WI38 (cell line): ENCODE data around the gene ACSBG1.

ENCODE experiments used
- H3K4me3 ChIP-seq: 2 replicates; pipeline ENCODE4 v1.5.1; 2011; ENCODE audit warnings: low read depth, mild to moderate bottlenecking, control low read depth, low read length
- TF ChIP-seq, protein P1 (sequence below): IDR thresholded peaks from 2 replicates; pipeline ENCODE4 v1.5.1; 2012; ENCODE audit warnings: low read depth, mild to moderate bottlenecking, control low read depth, low read length

Gene ACSBG1

DNA sequence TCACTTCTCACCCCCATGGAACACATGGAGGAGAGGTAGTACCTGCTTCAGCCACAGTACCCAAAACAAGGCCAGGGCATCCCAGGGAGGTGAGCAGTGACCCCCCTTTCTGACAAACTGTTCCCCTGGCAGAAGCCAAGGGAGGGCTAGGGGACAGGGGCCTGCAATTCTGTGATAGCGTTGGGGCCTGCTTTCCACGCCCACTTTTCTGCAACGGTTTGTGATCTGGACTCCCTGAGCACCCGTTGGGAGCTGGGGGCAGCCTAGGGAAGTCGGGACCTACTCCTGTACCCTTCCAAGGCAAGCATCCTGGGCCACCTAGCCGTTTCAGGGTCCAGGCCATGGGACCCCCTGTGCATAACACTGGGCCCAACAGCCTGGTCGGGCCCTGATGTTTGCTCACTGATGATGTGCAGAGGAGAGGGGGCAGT, 29.0 kb upstream of the ACSBG1 start:
- TF ChIP-seq, protein P1, sequence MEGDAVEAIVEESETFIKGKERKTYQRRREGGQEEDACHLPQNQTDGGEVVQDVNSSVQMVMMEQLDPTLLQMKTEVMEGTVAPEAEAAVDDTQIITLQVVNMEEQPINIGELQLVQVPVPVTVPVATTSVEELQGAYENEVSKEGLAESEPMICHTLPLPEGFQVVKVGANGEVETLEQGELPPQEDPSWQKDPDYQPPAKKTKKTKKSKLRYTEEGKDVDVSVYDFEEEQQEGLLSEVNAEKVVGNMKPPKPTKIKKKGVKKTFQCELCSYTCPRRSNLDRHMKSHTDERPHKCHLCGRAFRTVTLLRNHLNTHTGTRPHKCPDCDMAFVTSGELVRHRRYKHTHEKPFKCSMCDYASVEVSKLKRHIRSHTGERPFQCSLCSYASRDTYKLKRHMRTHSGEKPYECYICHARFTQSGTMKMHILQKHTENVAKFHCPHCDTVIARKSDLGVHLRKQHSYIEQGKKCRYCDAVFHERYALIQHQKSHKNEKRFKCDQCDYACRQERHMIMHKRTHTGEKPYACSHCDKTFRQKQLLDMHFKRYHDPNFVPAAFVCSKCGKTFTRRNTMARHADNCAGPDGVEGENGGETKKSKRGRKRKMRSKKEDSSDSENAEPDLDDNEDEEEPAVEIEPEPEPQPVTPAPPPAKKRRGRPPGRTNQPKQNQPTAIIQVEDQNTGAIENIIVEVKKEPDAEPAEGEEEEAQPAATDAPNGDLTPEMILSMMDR, result no peak
- no peak overlapping the region for H3K4me3 ChIP-seq

DNA sequence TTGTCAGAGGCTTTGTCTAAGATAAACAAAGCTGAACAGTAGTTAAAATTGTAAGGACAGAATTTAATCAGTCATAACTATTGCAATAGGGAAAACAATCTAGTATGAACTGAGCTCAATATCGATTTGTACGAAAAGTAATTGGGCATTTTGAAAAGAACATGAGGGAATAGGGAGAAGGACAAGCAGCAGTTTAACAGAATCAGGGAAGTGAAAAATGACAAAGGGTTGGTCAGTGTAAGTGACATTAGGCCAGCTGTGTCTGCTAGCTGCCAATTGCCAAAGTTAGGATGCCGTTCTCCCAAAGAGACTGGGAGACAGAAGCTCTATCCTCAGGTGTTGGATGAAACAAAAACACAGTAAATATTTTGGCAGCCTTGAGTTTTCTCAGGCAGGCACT, 26.7 kb upstream of the ACSBG1 start:
- TF ChIP-seq, protein P1, result no peak
- H3K4me3 ChIP-seq, result no peak overlapping the region

DNA sequence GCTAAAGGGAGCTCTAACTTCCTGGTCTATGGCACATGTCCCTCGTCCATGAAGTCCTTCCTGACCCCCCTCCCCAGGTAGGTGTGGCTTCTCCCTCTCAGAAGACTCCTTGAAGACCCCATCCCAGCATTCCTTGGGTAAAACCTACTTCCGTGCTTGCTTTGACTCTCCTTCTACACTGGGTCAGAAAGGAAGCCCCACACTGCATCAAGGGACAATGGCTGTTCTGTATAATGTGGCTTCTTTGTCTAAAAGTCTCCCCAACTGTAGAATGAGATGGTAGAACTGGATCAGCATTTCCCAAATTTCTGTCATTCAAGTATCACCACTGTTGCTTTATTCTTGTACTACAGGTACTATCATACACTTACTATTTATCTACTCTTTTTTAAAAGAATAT, 26.1 kb upstream of the ACSBG1 start:
- TF ChIP-seq, protein P1, result no peak
- H3K4me3 ChIP-seq, result no peak overlapping the region

DNA sequence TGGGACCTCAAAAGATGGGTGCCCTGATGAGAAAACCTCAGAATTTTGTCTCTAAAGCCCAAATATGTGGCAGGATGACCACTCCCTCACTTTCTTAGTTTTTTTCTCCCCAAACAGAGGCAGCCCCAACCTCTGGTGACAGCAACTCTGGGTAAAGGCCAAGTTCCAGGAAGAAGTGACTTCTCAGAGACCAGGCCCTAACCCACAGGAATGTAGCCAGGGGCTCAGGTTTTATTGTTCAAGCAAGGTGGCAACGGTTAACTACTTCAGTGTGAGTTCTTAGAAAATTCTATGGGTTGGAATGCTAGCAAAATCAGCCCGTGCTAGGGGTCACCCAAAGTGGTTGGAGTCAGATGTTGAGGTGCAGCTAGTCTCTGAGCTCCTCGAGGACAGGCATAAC, 24.9 kb upstream of the ACSBG1 start:
- TF ChIP-seq, protein P1, result no peak
- H3K4me3 ChIP-seq, result no peak overlapping the region

DNA sequence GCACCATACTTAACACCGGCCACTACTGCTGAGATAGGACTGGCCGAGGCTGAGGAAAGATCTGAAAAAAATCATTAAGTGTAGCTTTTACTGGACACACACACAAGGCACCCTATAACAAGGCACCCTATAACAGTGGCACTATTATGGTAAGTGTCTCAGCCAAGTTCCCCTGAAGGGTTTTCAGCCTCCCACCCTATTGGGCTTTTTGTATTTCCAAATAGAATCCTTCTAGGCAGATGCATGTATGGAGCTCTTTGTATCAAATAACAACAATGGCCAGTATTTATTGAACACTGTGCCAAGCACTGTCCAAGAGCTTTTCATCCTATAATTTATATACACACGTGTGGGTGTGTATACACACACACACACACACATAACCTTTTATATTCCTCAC, 23.3 kb upstream of the ACSBG1 start:
- TF ChIP-seq, protein P1, result no peak

DNA sequence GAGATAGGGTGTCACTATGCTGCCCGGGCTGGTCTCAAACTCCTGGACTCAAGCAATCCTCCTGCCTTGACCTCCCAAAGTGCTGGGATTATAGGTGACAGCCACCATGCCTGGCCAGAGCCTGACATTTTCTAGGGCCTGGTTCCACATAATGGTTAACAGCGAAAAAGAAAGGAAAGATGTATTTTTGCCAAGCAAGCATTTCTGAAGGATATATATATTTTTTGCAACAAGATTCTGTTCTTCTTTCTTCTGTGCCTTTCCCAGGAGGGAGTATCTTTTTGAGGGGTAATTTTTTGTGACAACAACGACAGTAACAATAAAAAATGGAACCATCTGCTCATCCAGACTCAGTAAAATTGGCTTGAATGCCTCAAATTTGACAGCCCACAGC, 21.7 kb upstream of the ACSBG1 start:
- TF ChIP-seq, protein P1, result no peak
- no peak overlapping the region for H3K4me3 ChIP-seq

More for the DNA sequence above, 23.3 kb upstream of the ACSBG1 start:
- H3K4me3 ChIP-seq, result no peak overlapping the region

DNA sequence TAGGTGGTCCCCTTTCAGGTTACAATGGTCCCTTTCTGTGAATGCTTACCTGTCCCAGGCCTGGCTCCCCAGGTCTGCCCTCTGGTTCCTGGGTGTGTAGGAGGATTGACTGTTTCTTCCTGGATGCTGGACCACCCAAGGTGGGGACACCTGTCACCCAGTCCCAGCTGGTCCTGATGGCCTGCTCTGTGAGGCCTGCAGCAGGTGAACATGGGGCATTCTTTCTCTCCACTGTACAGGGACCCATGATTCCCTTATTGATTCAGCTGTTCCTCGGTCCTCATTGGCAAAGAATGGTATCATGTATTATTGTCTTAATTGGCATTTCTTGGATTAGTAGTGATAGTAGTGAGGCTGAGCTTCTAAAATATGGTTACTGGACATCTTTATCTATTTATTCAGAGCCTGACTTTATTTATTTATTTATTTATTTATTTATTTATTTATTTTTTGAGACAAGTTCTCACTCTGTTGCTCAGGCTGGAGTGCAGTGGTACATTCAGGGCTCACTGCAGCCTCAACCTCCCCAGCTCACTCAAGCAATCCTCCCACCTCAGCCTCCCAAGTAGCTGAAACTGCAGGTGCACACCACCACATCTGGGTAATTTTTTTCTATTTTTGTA, 21.2 kb upstream of the ACSBG1 start:
- TF ChIP-seq, protein P1, result no peak
- H3K4me3 ChIP-seq, result no peak overlapping the region
